RPMI8226 (cell line): Measurements from ENCODE around the gene P2RX6.
A peak's percentile ranks its signal among the peaks of the same experiment; 100 is the strongest.
"Not testable (repeated sequence)": the region's sequence is repeated elsewhere in the genome, so short reads cannot be mapped to it uniquely, and the experiment has no call there.

ENCODE experiments used
- DNase-seq: peaks from one replicate; pipeline ENCODE4 v3.0.0-alpha.2; 2015

The P2RX6 gene

GRCh38 chr22:21060363-21060762 lies 45.4 kb downstream of the P2RX6 start:
- not testable (repeated sequence) for DNase-seq

GRCh38 chr22:21061660-21062321 lies 46.8 kb downstream of the P2RX6 start:
- not testable (repeated sequence) for DNase-seq

- DNase-seq: not testable (repeated sequence)
Measured at GRCh38 chr22:21064425-21064824, 49.5 kb downstream of the P2RX6 start.

- peak; percentile 62 for DNase-seq
Measured at GRCh38 chr22:21064917-21065864, 50.2 kb downstream of the P2RX6 start.

- DNase-seq: no peak
Measured at GRCh38 chr22:21067075-21067900, 52.3 kb downstream of the P2RX6 start.

- DNase-seq: no peak
Measured at GRCh38 chr22:21067901-21068680, 53.1 kb downstream of the P2RX6 start.

- no peak for DNase-seq
Measured at GRCh38 chr22:21068681-21069276, 53.8 kb downstream of the P2RX6 start.

GRCh38 chr22:21069375-21069774 lies 54.4 kb downstream of the P2RX6 start:
- no peak for DNase-seq

- no peak for DNase-seq
Measured at GRCh38 chr22:21070690-21071615, 56.0 kb downstream of the P2RX6 start.

- not testable (repeated sequence) for DNase-seq
Measured at GRCh38 chr22:21071796-21072195, 56.8 kb downstream of the P2RX6 start.

GRCh38 chr22:21073023-21073422 lies 58.1 kb downstream of the P2RX6 start:
- DNase-seq: no peak

GRCh38 chr22:21073482-21073881 lies 58.5 kb downstream of the P2RX6 start:
- DNase-seq: no peak

GRCh38 chr22:21074102-21074715 lies 59.2 kb downstream of the P2RX6 start:
- DNase-seq: no peak

- no peak for DNase-seq
Measured at GRCh38 chr22:21075516-21076138, 60.7 kb downstream of the P2RX6 start.

- DNase-seq: no peak
Measured at GRCh38 chr22:21076912-21077625, 62.1 kb downstream of the P2RX6 start.
